Measurements from ENCODE around the gene AZIN2. TPM values are rescaled to one million over a fixed set of nuclear protein-coding genes. Genes with fewer than 3 reads are reported as not detected.

AZIN2 gene
- total RNA-seq, 6 experiments from 2014 or later: 0.62 to 1.2 (median 0.85) TPM

GRCh38 chr1:33047839-33048305, 33.1 kb upstream of the AZIN2 start:
- H3K27ac ChIP-seq: no peak overlapping the region
- TF ChIP-seq CTCF (IDR thresholded peaks at IDR 0.05) (no peak), POLR2A (IDR thresholded peaks at IDR 0.05) (no peak)
- H3K27me3 ChIP-seq: no peaks in the 10 kb centered on the region
- H3K4me1 ChIP-seq: peaks cover 0 to 8% (median 2%) of the 10 kb centered on the region in 4 donors
- DNase-seq (no peak), ATAC-seq (peak in 1 of 4 donors; percentile 70)
- no peaks in the 10 kb centered on the region for H3K9me3 ChIP-seq
- 69% methylated on average over 2 of the region's 2 CpGs for WGBS (ENCODE audit: insufficient coverage, low coverage, low lambda C conversion rate, missing lambda C conversion rate)
- no peak overlapping the region for H3K4me3 ChIP-seq
- no peaks in the 10 kb centered on the region for H3K36me3 ChIP-seq
- intact Hi-C loops (cut with DNase I): no loop called here

GRCh38 chr1:33048426-33048825, 32.5 kb upstream of the AZIN2 start:
- TF ChIP-seq CTCF (IDR thresholded peaks at IDR 0.05) (no peak), POLR2A (IDR thresholded peaks at IDR 0.05) (no peak)
- peaks cover 0 to 8% (median 2%) of the 10 kb centered on the region in 4 donors for H3K4me1 ChIP-seq
- H3K27me3 ChIP-seq: no peaks in the 10 kb centered on the region
- DNase-seq (no peak), ATAC-seq (no peak)
- no peaks in the 10 kb centered on the region for H3K9me3 ChIP-seq
- WGBS (ENCODE audit: insufficient coverage, low coverage, low lambda C conversion rate, missing lambda C conversion rate): 50% methylated on average over 3 of the region's 3 CpGs
- H3K27ac ChIP-seq: no peak overlapping the region
- no peaks in the 10 kb centered on the region for H3K36me3 ChIP-seq
- intact Hi-C loops (cut with DNase I): no loop called here
- no peak overlapping the region for H3K4me3 ChIP-seq

DNA sequence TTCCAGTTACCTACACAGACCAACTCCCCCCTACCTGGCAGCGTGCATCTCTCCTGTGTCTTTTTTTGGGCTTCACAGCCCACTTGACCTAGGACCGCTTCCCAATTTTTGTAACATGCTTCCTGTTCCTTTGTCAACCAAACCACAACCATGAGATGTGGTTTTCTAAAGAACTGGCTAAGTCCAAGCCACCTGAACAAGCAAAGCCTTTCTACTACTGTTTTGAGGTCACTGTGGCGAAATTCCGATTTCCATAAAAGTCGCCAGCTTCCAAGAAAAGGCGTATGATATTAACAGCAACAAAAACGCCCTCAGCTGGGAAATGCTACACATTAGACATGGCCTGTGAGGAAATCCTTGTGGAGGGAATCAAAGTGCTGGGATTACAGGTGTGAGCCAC, 31.6 kb upstream of the AZIN2 start:
- no peak overlapping the region for H3K27ac ChIP-seq
- peaks cover 0 to 8% (median 2%) of the 10 kb centered on the region in 4 donors for H3K4me1 ChIP-seq
- no peak overlapping the region for H3K4me3 ChIP-seq
- no peaks in the 10 kb centered on the region for H3K9me3 ChIP-seq
- 91% methylated on average over 6 of the region's 7 CpGs for WGBS (ENCODE audit: insufficient coverage, low coverage, low lambda C conversion rate, missing lambda C conversion rate)
- no peaks in the 10 kb centered on the region for H3K36me3 ChIP-seq
- no peaks in the 10 kb centered on the region for H3K27me3 ChIP-seq
- TF ChIP-seq CTCF (IDR thresholded peaks at IDR 0.05) (no peak), POLR2A (IDR thresholded peaks at IDR 0.05) (no peak)
- ATAC-seq: no peak
- DNase-seq: no peak
- intact Hi-C loops (cut with DNase I): no loop called here

GRCh38 chr1:33050221-33051076, 30.5 kb upstream of the AZIN2 start:
- ATAC-seq: no peak
- no peak for TF ChIP-seq POLR2A (IDR thresholded peaks at IDR 0.05)
- TF ChIP-seq CTCF (IDR thresholded peaks at IDR 0.05): no peak
- Histone ChIP-seq H3K27me3 (no peaks in the 10 kb centered on the region), H3K4me3 (no peak overlapping the region), H3K36me3 (no peaks in the 10 kb centered on the region), H3K27ac (no peak overlapping the region), H3K9me3 (no peaks in the 10 kb centered on the region), H3K4me1 (peaks cover 0 to 10% (median 1%) of the 10 kb centered on the region in 4 donors)
- WGBS (ENCODE audit: insufficient coverage, low coverage, low lambda C conversion rate, missing lambda C conversion rate): 76% methylated on average over 10 of the region's 17 CpGs
- intact Hi-C loops (cut with DNase I): loop anchor here in 1 of 2 donors (10.0 kb wide), 1 partner anchor 106 kb away; no protein-coding TSS in a partner anchor
- DNase-seq: no peak

Measured in right lobe of liver (tissue), 6 donors.